Measurements from ENCODE around the gene PRIM2. TPM values are rescaled to one million over a fixed set of nuclear protein-coding genes. Genes with fewer than 3 reads are reported as not detected.
"Not testable (repeated sequence)": the region's sequence is repeated elsewhere in the genome, so short reads cannot be mapped to it uniquely, and the experiment has no call there.

Gene PRIM2
- total RNA-seq, 3 donors from 2014 or later (not counting 1 experiment from before 2014, with no cell fraction given), result 16.0 to 27.5 (median 18.3) TPM

DNA sequence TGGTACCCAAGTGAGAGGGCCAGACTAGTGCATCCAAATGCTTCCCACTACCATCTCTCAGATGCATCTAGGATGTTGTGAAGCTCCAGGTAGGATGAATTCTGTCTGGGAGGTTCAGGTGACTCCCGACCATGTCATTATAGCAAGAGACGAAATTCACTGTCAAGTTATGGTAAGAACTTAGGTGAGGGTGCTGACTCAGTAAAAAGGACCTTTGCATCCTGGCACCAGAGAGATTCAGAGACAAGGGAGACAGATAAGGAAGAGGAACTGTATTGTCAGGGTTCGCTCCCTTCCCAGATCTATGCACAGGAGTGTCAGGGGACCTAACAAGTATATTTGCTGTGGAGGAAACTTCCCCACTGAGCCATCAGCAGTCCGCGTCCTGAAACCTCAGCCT is 11.2 kb upstream of the PRIM2 start:
- Histone ChIP-seq H3K9me3 (ENCODE audit: control insufficient read depth, insufficient read depth, low read length) (no peaks in the 10 kb centered on the region), H3K4me3 (ENCODE audit: low read length) (no peak overlapping the region), H3K27me3 (ENCODE audit: control insufficient read depth, insufficient read depth, low read length) (no peaks in the 10 kb centered on the region), H3K27ac (ENCODE audit: low read length) (no peak overlapping the region), H3K4me1 (ENCODE audit: control insufficient read depth, insufficient read depth, low read length) (no peaks in the 10 kb centered on the region), H3K36me3 (ENCODE audit: control insufficient read depth, insufficient read depth, low read length) (no peaks in the 10 kb centered on the region)
- TF ChIP-seq, protein P1, sequence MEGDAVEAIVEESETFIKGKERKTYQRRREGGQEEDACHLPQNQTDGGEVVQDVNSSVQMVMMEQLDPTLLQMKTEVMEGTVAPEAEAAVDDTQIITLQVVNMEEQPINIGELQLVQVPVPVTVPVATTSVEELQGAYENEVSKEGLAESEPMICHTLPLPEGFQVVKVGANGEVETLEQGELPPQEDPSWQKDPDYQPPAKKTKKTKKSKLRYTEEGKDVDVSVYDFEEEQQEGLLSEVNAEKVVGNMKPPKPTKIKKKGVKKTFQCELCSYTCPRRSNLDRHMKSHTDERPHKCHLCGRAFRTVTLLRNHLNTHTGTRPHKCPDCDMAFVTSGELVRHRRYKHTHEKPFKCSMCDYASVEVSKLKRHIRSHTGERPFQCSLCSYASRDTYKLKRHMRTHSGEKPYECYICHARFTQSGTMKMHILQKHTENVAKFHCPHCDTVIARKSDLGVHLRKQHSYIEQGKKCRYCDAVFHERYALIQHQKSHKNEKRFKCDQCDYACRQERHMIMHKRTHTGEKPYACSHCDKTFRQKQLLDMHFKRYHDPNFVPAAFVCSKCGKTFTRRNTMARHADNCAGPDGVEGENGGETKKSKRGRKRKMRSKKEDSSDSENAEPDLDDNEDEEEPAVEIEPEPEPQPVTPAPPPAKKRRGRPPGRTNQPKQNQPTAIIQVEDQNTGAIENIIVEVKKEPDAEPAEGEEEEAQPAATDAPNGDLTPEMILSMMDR (IDR thresholded peaks at IDR 0.05), result no peak
- Mint-ChIP-seq H3K9me3 (no peaks in the 10 kb centered on the region), H3K27ac (no peak overlapping the region), H3K27me3 (ENCODE audit: low read depth in 2 of 2) (peaks cover 19 to 30% of the 10 kb centered on the region in 2 donors), H3K36me3 (no peaks in the 10 kb centered on the region), H3K4me3 (no peak overlapping the region), H3K4me1 (no peaks in the 10 kb centered on the region)
- intact Hi-C loops (cut with micrococcal nuclease), result no loop called here
- DNase-seq (no peak), ATAC-seq (no peak)
- 79% methylated on average over 3 of the region's 5 CpGs for WGBS (ENCODE audit: insufficient coverage)

- Histone ChIP-seq H3K27ac (ENCODE audit: low read length) (no peak overlapping the region), H3K4me3 (ENCODE audit: low read length) (no peak overlapping the region), H3K9me3 (ENCODE audit: control insufficient read depth, insufficient read depth, low read length) (no peaks in the 10 kb centered on the region), H3K4me1 (ENCODE audit: control insufficient read depth, insufficient read depth, low read length) (no peaks in the 10 kb centered on the region), H3K27me3 (ENCODE audit: control insufficient read depth, insufficient read depth, low read length) (no peaks in the 10 kb centered on the region), H3K36me3 (ENCODE audit: control insufficient read depth, insufficient read depth, low read length) (no peaks in the 10 kb centered on the region)
- Mint-ChIP-seq H3K27ac (no peak overlapping the region), H3K4me1 (no peaks in the 10 kb centered on the region), H3K36me3 (no peaks in the 10 kb centered on the region), H3K9me3 (no peaks in the 10 kb centered on the region), H3K4me3 (no peak overlapping the region), H3K27me3 (ENCODE audit: low read depth in 2 of 2) (peaks cover 19 to 32% of the 10 kb centered on the region in 2 donors)
- ATAC-seq, result no peak
- WGBS (ENCODE audit: insufficient coverage), result no CpG with 5 or more reads among the region's 1 CpG
- DNase-seq, result no peak
- intact Hi-C loops (cut with micrococcal nuclease), result no loop called here
- TF ChIP-seq, protein P1 (IDR thresholded peaks at IDR 0.05), result no peak
Measured at GRCh38 chr6:57307850-57308249, 9.6 kb upstream of the PRIM2 start.

GRCh38 chr6:57308755-57309154 is 8.7 kb upstream of the PRIM2 start:
- ATAC-seq; H3K9me3 Mint-ChIP-seq; H3K4me3 Mint-ChIP-seq; H3K4me3 ChIP-seq (ENCODE audit: low read length); H3K27ac ChIP-seq (ENCODE audit: low read length); H3K4me1 ChIP-seq (ENCODE audit: control insufficient read depth, insufficient read depth, low read length); intact Hi-C loops (cut with micrococcal nuclease); H3K4me1 Mint-ChIP-seq; H3K36me3 Mint-ChIP-seq; H3K36me3 ChIP-seq (ENCODE audit: control insufficient read depth, insufficient read depth, low read length); DNase-seq; H3K27ac Mint-ChIP-seq; H3K9me3 ChIP-seq (ENCODE audit: control insufficient read depth, insufficient read depth, low read length); H3K27me3 ChIP-seq (ENCODE audit: control insufficient read depth, insufficient read depth, low read length): not testable (repeated sequence)
- H3K27me3 Mint-ChIP-seq (ENCODE audit: low read depth in 2 of 2), result peaks cover 19 to 41% of the 10 kb centered on the region in 2 donors
- whole genome bisulfite sequencing (ENCODE audit: insufficient coverage), result no CpG with 5 or more reads among the region's 3 CpGs

- H3K36me3 ChIP-seq (ENCODE audit: control insufficient read depth, insufficient read depth, low read length); H3K36me3 Mint-ChIP-seq; H3K9me3 Mint-ChIP-seq; H3K27ac ChIP-seq (ENCODE audit: low read length); H3K27ac Mint-ChIP-seq; H3K27me3 ChIP-seq (ENCODE audit: control insufficient read depth, insufficient read depth, low read length); H3K4me1 Mint-ChIP-seq; H3K4me1 ChIP-seq (ENCODE audit: control insufficient read depth, insufficient read depth, low read length); H3K9me3 ChIP-seq (ENCODE audit: control insufficient read depth, insufficient read depth, low read length); intact Hi-C loops (cut with micrococcal nuclease); H3K4me3 Mint-ChIP-seq; DNase-seq; H3K4me3 ChIP-seq (ENCODE audit: low read length); ATAC-seq: not testable (repeated sequence)
- 91% methylated on average over 20 of the region's 21 CpGs for WGBS (ENCODE audit: insufficient coverage)
- H3K27me3 Mint-ChIP-seq (ENCODE audit: low read depth in 2 of 2), result peaks cover 11 to 35% of the 10 kb centered on the region in 2 donors
Measured at GRCh38 chr6:57310095-57310816, 7.2 kb upstream of the PRIM2 start.
